Endothelial cell (in vitro differentiated cells): ENCODE results near the gene REELD1. TPM values are rescaled to one million over a fixed set of nuclear protein-coding genes. Genes with fewer than 3 reads are reported as not detected.

Source experiments
- DNase-seq: peaks from one replicate; pipeline ENCODE4 v3.0.0; 2021; ENCODE audit warnings: low spot score
- H3K27ac Mint-ChIP-seq: one replicate; pipeline ENCODE4 v1.8.0; 2021; ENCODE audit warnings: mixed read lengths, inconsistent platforms; ENCODE audit not compliant: unreplicated experiment
- H3K27me3 Mint-ChIP-seq: one replicate; pipeline ENCODE4 v1.8.0; 2021; ENCODE audit warnings: mild to moderate bottlenecking, moderate library complexity, mixed read lengths, inconsistent platforms; ENCODE audit not compliant: unreplicated experiment
- H3K36me3 Mint-ChIP-seq: one replicate; pipeline ENCODE4 v1.8.0; 2021; ENCODE audit warnings: mild to moderate bottlenecking, low read depth, mixed read lengths, inconsistent platforms; ENCODE audit not compliant: unreplicated experiment
- H3K4me1 Mint-ChIP-seq: one replicate; pipeline ENCODE4 v1.8.0; 2021; ENCODE audit warnings: mild to moderate bottlenecking, mixed read lengths, inconsistent platforms; ENCODE audit not compliant: unreplicated experiment
- H3K4me3 Mint-ChIP-seq: one replicate; pipeline ENCODE4 v1.8.0; 2021; ENCODE audit warnings: mild to moderate bottlenecking, mixed read lengths, inconsistent platforms; ENCODE audit not compliant: unreplicated experiment
- H3K9me3 Mint-ChIP-seq: one replicate; pipeline ENCODE4 v1.8.0; 2021; ENCODE audit warnings: mixed read lengths, inconsistent platforms; ENCODE audit not compliant: unreplicated experiment
- total RNA-seq: library from RNA; stranded (reverse); fragmentation: NEBNext Ultra II Directional; extraction: Animal tissue kit (Norgen Biotek cat#: 25700); gene quantifications from one replicate; pipeline ENCODE4 v1.2.1, GENCODE V29; 2021; ENCODE audit not compliant: unreplicated experiment
- TF ChIP-seq, protein P1 (sequence below): fragments of 200-600 bp; sonication (generic); IDR thresholded peaks from one replicate; pipeline ENCODE4 v1.5.0; 2021; ENCODE audit warnings: antibody characterized with exemption; ENCODE audit not compliant: unreplicated experiment

Gene REELD1
- total RNA-seq, 1 donor from 2014 or later, result 0.26 TPM

DNA sequence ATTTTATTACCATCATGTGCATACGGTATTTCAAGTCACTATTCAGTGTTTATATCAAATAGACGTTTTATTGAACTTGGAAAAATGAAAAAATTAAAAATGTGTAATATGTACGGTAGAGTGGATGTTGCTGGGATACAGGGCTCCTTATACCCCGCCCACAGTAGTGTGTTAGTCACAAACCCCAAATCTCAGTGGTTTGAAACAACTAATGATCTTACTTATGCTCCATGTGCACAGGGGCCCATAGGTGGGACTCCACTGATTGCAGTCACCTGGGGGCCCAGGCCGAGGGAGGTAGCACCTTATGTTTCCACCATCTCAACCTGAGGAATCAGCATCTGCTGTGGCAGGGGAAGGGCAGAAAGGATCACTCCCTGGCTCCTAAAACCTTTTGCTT lies 20.7 kb upstream of the REELD1 start:
- no peaks in the 10 kb centered on the region for H3K9me3 Mint-ChIP-seq
- H3K4me1 Mint-ChIP-seq, result peaks cover 19% of the 10 kb centered on the region
- no peak overlapping the region for H3K4me3 Mint-ChIP-seq
- peaks cover 20% of the 10 kb centered on the region for H3K36me3 Mint-ChIP-seq
- TF ChIP-seq, protein P1, sequence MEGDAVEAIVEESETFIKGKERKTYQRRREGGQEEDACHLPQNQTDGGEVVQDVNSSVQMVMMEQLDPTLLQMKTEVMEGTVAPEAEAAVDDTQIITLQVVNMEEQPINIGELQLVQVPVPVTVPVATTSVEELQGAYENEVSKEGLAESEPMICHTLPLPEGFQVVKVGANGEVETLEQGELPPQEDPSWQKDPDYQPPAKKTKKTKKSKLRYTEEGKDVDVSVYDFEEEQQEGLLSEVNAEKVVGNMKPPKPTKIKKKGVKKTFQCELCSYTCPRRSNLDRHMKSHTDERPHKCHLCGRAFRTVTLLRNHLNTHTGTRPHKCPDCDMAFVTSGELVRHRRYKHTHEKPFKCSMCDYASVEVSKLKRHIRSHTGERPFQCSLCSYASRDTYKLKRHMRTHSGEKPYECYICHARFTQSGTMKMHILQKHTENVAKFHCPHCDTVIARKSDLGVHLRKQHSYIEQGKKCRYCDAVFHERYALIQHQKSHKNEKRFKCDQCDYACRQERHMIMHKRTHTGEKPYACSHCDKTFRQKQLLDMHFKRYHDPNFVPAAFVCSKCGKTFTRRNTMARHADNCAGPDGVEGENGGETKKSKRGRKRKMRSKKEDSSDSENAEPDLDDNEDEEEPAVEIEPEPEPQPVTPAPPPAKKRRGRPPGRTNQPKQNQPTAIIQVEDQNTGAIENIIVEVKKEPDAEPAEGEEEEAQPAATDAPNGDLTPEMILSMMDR, result no peak
- H3K27me3 Mint-ChIP-seq, result peaks cover 3% of the 10 kb centered on the region
- no peak overlapping the region for H3K27ac Mint-ChIP-seq
- DNase-seq, result no peak

DNA sequence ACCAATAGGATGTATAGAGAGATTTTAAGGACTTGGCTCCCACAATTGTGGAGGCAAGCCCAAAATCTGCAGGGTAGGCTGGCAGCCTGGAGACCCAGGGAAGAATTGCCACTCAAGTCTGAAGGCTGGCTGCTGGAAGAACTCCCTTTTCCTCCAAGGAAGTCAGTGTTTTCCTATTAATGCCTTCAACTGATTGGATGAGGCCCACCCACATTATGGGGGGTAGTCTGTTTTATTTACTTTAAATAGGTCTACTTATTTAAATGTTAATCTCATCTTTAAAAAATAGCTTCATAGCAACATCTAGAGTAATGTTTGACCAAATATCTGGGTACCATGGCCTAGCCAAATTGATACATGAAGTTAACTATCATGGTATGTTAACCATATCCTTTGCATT lies 20.1 kb upstream of the REELD1 start:
- Mint-ChIP-seq H3K4me1 (peaks cover 19% of the 10 kb centered on the region), H3K27me3 (peaks cover 3% of the 10 kb centered on the region), H3K36me3 (peaks cover 20% of the 10 kb centered on the region), H3K4me3 (no peak overlapping the region), H3K9me3 (no peaks in the 10 kb centered on the region), H3K27ac (no peak overlapping the region)
- no peak for DNase-seq
- TF ChIP-seq, protein P1, result no peak

DNA sequence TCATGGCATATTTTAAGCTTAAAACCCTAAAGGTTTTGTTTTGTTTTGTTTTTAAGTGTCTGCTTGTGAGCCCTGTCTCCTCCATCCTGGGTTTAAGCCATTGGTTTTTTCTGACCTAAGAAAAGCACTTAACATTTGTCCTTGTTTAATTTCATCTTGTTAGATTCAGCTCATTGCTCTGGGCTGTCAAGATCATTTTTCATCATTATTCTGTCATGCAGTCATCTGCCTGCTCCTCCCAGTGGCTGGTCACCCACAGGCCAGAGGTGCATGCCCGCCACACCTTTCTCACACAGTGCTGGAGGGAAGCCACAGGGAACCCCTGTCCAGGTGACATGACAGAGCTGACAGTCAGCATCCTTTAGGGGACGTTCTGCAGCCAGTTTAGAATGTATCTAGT lies 11.7 kb upstream of the REELD1 start:
- TF ChIP-seq, protein P1, result no peak
- Mint-ChIP-seq H3K27me3 (no peaks in the 10 kb centered on the region), H3K36me3 (no peaks in the 10 kb centered on the region), H3K4me3 (no peak overlapping the region), H3K9me3 (no peaks in the 10 kb centered on the region), H3K27ac (no peak overlapping the region), H3K4me1 (peaks cover 3% of the 10 kb centered on the region)
- no peak for DNase-seq

DNA sequence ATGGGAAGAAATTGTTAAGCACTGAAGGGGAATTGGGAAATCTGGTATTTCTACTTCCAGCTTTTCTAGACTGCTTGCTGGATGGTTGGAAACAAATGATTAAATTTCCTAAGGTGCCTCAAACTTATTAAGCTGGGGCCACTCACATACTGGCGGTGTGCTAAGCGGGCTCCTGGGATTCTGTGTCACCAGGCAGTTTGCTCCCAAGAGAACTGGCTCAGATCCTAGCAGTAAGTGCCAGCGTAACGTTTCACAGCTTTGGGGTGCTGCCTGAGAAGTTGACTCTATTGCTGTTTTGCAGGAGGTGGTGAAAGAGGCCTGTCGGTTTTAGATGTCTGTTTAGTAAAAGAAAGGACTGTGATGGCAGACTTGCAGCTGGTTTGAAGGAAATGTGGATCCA lies 6.9 kb upstream of the REELD1 start:
- H3K27me3 Mint-ChIP-seq, result no peaks in the 10 kb centered on the region
- H3K9me3 Mint-ChIP-seq, result no peaks in the 10 kb centered on the region
- H3K27ac Mint-ChIP-seq, result no peak overlapping the region
- H3K4me1 Mint-ChIP-seq, result peaks cover 10% of the 10 kb centered on the region
- H3K4me3 Mint-ChIP-seq, result no peak overlapping the region
- TF ChIP-seq, protein P1, result no peak
- no peaks in the 10 kb centered on the region for H3K36me3 Mint-ChIP-seq
- no peak for DNase-seq

DNA sequence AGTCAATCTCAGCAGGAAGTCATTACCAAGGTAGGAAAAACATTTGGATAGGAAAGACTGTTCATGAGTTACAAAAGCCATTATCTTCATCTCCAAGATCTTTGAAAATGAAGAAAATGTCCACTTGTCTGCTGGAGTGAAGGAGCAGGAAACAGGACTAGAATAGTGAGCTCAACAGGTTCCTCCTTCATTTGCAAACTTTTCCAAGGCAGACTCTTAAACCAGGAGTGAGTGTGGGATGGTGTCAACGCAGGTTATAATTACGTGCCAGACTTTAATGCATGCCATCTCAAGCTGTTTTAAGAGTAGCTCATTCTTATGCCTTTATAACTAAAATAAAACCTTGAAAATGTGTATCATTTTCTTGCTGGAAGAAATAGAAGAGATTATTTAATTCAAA lies 3.4 kb upstream of the REELD1 start:
- DNase-seq, result no peak
- no peak overlapping the region for H3K4me3 Mint-ChIP-seq
- H3K27ac Mint-ChIP-seq, result no peak overlapping the region
- H3K9me3 Mint-ChIP-seq, result no peaks in the 10 kb centered on the region
- no peaks in the 10 kb centered on the region for H3K27me3 Mint-ChIP-seq
- TF ChIP-seq, protein P1, result no peak
- peaks cover 10% of the 10 kb centered on the region for H3K4me1 Mint-ChIP-seq
- no peaks in the 10 kb centered on the region for H3K36me3 Mint-ChIP-seq
